Tibial nerve (tissue), 4 donors: ENCODE results near the gene HOXA4. TPM values are rescaled to one million over a fixed set of nuclear protein-coding genes. Genes with fewer than 3 reads are reported as not detected.

Experiments used
- DNase-seq, 2 donors: peaks; one replicate each; pipeline ENCODE4 v3.0.0-alpha.2; 2019; ENCODE audit warnings: low spot score in 2 of 2
- H3K27ac ChIP-seq, 4 donors: fragments of 200-600 bp; sonication (generic) in 3 of 4; one replicate each; pipeline ENCODE4 v1.5.1; 2017 to 2019; ENCODE audit warnings: mild to moderate bottlenecking in 1 of 4
- H3K27me3 ChIP-seq, 2 donors: fragments of 200-600 bp; sonication (generic) in 1 of 2; one replicate each; pipeline versions ENCODE4 v1.5.1 to v1.6.0; 2017 to 2019
- H3K36me3 ChIP-seq, 3 donors: fragments of 200-600 bp; sonication (generic); one replicate each; pipeline ENCODE4 v1.5.1; 2018 to 2019
- H3K4me1 ChIP-seq, 4 donors: fragments of 200-600 bp; sonication (generic) in 3 of 4; one replicate each; pipeline ENCODE4 v1.5.1; 2017 to 2019
- H3K4me3 ChIP-seq, 4 donors: fragments of 200-600 bp; sonication (generic) in 3 of 4; one replicate each; pipeline ENCODE4 v1.5.1; 2017 to 2019; ENCODE audit warnings: mild to moderate bottlenecking in 1 of 4, moderate library complexity in 1 of 4
- H3K9me3 ChIP-seq, 4 donors: fragments of 200-600 bp; sonication (generic) in 3 of 4; one replicate each; pipeline ENCODE4 v1.5.1; 2017 to 2019
- EP300 ChIP-seq, 2 donors: sonication (generic); formaldehyde crosslinking; IDR thresholded peaks; one replicate each; pipeline ENCODE4 v1.6.1; 2017; ENCODE audit warnings: antibody characterized with exemption in 2 of 2, mild to moderate bottlenecking in 1 of 2
- POLR2A ChIP-seq, 2 donors: fragments of 450-650 bp; IDR thresholded peaks; one replicate each; pipeline ENCODE4 v1.6.1; 2017; ENCODE audit warnings: antibody characterized with exemption in 2 of 2, mild to moderate bottlenecking in 2 of 2, moderate library complexity in 2 of 2
- WGBS, 2 donors: methylation state at CpG; one replicate each; pipeline ENCODE4 v1.1.5; 2018; 5-methylcytosine and 5-hydroxymethylcytosine counted together
- total RNA-seq, 4 donors: library from RNA; depleted of rRNA; stranded (reverse); fragments of >200 nt; gene quantifications; one replicate each; pipeline ENCODE4 v1.1.0, GENCODE V29; 2016
- TF ChIP-seq, protein P1 (sequence below), 5 experiments: fragments of 200-600 bp in 3 of 5; fragments of 450-650 bp in 2 of 5; sonication (generic) in 3 of 5; IDR thresholded peaks; one replicate each; pipeline ENCODE4 v1.5.1; 2016 to 2019; ENCODE audit warnings: antibody characterized with exemption in 5 of 5, mild to moderate bottlenecking in 3 of 5, moderate library complexity in 2 of 5

HOXA4 gene
- total RNA-seq, 4 donors from 2014 or later: 4.4 to 6.3 (median 4.7) TPM

DNA sequence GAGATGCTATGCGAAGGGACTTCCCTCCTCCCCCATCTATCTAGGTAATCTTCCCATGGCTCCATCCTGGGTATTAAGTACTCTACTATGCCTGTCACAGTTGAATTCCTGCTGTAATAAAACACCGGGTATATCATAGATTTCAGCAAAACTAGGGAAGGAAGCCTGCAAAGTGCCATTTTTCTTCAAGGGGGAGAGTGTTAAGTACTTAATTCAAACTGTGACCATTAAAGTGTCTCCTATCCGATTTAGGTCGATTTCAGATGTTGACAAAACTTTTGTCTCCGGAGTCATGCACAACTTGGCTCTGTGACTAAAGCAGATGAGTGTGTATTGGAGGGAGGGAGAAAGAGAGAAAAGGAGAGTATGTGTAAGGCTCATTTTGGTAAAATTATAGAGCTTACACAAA is 4.6 kb downstream of the HOXA4 start:
- Histone ChIP-seq H3K4me1 (peaks cover 0 to 70% (median 0%) of the 10 kb centered on the region in 4 donors), H3K9me3 (no peaks in the 10 kb centered on the region), H3K27me3 (peaks cover 0 to 41% of the 10 kb centered on the region in 2 donors), H3K36me3 (peaks cover 0 to 18% (median 0%) of the 10 kb centered on the region in 3 donors), H3K27ac (no peak overlapping the region), H3K4me3 (no peak overlapping the region)
- TF ChIP-seq, protein P1, sequence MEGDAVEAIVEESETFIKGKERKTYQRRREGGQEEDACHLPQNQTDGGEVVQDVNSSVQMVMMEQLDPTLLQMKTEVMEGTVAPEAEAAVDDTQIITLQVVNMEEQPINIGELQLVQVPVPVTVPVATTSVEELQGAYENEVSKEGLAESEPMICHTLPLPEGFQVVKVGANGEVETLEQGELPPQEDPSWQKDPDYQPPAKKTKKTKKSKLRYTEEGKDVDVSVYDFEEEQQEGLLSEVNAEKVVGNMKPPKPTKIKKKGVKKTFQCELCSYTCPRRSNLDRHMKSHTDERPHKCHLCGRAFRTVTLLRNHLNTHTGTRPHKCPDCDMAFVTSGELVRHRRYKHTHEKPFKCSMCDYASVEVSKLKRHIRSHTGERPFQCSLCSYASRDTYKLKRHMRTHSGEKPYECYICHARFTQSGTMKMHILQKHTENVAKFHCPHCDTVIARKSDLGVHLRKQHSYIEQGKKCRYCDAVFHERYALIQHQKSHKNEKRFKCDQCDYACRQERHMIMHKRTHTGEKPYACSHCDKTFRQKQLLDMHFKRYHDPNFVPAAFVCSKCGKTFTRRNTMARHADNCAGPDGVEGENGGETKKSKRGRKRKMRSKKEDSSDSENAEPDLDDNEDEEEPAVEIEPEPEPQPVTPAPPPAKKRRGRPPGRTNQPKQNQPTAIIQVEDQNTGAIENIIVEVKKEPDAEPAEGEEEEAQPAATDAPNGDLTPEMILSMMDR (IDR thresholded peaks at IDR 0.05): no peak
- TF ChIP-seq POLR2A (IDR thresholded peaks at IDR 0.05) (no peak), EP300 (IDR thresholded peaks at IDR 0.05) (no peak)
- WGBS, 2 donors: 57 to 64% methylated on average over 5 of the region's 5 CpGs
- DNase-seq: no peak

DNA sequence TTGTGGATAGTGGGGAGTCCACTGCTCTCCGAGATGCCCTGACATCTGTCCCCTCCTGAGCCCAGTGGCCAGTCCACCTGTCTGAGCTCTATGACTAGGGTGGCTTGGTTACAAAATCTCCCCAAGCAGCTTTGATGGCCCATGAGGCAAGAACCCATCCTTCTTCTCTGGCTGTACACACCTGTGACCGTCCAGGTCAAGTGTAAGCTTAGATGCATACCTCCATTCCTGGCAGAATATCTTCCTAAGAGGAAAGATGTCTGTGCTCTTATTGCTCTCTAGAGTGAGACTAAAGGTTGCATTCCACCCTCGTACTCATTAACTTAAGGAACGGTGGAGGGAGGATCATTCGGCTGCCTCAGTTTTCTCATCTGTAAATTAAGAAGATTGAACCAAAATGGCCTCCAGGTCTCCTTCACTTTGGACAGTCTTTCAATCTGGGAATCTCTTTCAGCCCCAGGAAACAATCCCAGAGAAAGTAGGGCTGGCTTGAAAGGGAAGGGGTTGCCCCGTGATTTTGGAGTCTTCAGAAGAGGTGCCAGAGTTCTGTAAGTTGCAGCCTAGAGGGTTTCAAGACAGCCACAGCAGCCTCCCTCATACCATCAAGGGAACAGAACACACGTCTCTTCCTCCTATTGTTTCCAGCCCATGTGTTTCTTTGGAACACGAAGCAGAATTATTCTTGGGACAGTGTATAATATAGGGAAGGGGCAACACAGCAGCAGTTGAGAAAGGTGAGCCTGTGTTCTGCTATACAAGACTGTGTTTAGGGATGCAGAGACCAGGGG is 5.5 kb downstream of the HOXA4 start:
- H3K9me3 ChIP-seq: no peaks in the 10 kb centered on the region
- H3K27me3 ChIP-seq: peaks cover 0 to 41% of the 10 kb centered on the region in 2 donors
- H3K27ac ChIP-seq: peak overlapping the region in 1 of 4 donors; percentile 1
- H3K36me3 ChIP-seq: peaks cover 0 to 18% (median 0%) of the 10 kb centered on the region in 3 donors
- DNase-seq: no peak
- 79 to 80% methylated on average over 8 of the region's 8 CpGs for WGBS, 2 donors
- H3K4me3 ChIP-seq: no peak overlapping the region
- TF ChIP-seq EP300 (IDR thresholded peaks at IDR 0.05) (no peak), POLR2A (IDR thresholded peaks at IDR 0.05) (no peak)
- TF ChIP-seq, protein P1 (IDR thresholded peaks at IDR 0.05): no peak
- peaks cover 0 to 74% (median 0%) of the 10 kb centered on the region in 4 donors for H3K4me1 ChIP-seq

DNA sequence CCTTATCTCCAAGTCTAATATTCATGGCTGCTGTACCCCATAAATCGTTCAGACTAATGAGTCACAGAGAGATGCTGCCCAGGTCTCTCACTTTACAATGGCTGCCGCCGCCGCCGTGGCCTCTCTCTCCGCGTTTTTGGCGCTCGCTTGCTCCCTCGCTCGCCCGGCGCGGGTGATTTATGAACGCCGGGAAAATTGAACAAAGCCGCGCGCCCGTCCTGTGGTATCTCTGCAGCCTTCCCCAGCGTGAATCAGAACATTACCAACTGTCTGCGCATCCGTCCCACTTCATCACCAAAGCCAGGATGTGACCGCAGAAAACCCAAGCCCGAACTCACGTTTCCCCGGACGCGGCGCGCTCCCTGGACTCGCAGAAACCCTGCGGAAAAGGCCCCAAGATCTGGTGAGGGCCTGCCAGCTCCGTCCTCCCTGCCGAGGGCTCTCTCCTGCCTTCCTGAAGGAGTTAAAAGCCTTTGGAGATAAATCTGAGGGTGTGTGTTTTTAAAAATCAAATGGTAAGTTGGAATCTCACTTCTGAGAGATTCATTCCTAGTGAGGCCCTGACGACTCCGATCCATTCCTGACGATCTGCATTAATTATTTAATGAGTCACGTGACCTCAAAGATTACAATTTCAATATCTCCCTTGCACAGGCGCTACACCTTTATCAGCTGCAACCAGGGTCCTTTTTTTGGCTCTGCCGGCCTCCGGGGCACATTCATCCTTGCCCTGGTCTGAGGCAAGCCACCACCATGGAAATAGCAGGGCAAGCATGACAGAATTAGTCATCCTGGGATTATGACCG is 6.3 kb downstream of the HOXA4 start:
- WGBS, 2 donors: 83% methylated on average over 43 of the region's 43 CpGs
- no peak for TF ChIP-seq EP300 (IDR thresholded peaks at IDR 0.05)
- TF ChIP-seq POLR2A (IDR thresholded peaks at IDR 0.05): no peak
- TF ChIP-seq, protein P1 (IDR thresholded peaks at IDR 0.05): no peak
- Histone ChIP-seq H3K9me3 (no peaks in the 10 kb centered on the region), H3K4me1 (peaks cover 0 to 67% (median 0%) of the 10 kb centered on the region in 4 donors), H3K4me3 (no peak overlapping the region), H3K27ac (peak overlapping the region in 1 of 4 donors; percentile 59), H3K27me3 (peaks cover 0 to 42% of the 10 kb centered on the region in 2 donors), H3K36me3 (peaks cover 0 to 18% (median 0%) of the 10 kb centered on the region in 3 donors)
- no peak for DNase-seq

DNA sequence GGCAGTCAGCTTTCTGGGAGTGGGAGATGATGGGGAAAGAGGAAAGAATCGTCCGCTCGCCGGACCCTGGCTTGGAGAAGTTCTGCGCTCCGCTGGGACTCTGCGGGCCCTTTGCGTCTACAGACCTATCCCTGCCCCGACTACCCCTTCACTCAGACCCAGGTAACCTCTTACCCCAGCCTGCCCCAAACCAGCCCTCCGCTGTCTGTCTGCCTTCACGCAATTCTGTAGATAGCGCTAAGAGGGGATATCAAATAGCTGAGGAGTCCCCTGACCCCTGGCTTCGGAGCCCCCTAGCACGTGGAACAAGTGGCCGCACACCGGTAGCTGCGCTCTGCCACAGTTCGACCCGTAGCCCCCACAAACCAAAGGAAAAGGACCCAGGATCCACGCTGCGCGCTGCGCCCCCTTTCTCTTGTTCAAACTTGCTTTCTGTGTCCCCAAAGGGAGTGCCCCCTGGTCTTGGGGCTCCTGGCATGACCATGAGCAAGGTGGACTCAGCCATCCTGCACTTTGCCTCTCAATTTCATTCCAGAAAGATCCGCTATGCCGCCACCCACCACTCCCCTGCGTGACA is 7.0 kb downstream of the HOXA4 start:
- Histone ChIP-seq H3K36me3 (peaks cover 0 to 18% (median 0%) of the 10 kb centered on the region in 3 donors), H3K27me3 (peaks cover 0 to 34% of the 10 kb centered on the region in 2 donors), H3K4me1 (peaks cover 0 to 60% (median under 1%) of the 10 kb centered on the region in 4 donors), H3K27ac (peak overlapping the region in 2 of 4 donors; percentile 22 to 59), H3K9me3 (no peaks in the 10 kb centered on the region), H3K4me3 (peak overlapping the region in 1 of 4 donors; percentile 9)
- TF ChIP-seq, protein P1 (IDR thresholded peaks at IDR 0.05): no peak
- no peak for TF ChIP-seq EP300 (IDR thresholded peaks at IDR 0.05)
- TF ChIP-seq POLR2A (IDR thresholded peaks at IDR 0.05): no peak
- WGBS, 2 donors: 75 to 78% methylated on average over 26 of the region's 26 CpGs
- no peak for DNase-seq
